Fibroblast of skin of back (primary cell): ENCODE results near the gene DENND11. TPM values are rescaled to one million over a fixed set of nuclear protein-coding genes. Genes with fewer than 3 reads are reported as not detected.

Source experiments
- DNase-seq: peaks from one replicate; pipeline ENCODE4 v3.0.0-alpha.2; 2013
- polyA plus RNA-seq, 2 experiments: library from polyadenylated mRNA; unstranded; fragments of 120-200 nt; gene quantifications; one replicate each; pipeline ENCODE4 v1.2.1, GENCODE V29; 2013; ENCODE audit not compliant: insufficient read length in 2 of 2

Gene DENND11, protein sequence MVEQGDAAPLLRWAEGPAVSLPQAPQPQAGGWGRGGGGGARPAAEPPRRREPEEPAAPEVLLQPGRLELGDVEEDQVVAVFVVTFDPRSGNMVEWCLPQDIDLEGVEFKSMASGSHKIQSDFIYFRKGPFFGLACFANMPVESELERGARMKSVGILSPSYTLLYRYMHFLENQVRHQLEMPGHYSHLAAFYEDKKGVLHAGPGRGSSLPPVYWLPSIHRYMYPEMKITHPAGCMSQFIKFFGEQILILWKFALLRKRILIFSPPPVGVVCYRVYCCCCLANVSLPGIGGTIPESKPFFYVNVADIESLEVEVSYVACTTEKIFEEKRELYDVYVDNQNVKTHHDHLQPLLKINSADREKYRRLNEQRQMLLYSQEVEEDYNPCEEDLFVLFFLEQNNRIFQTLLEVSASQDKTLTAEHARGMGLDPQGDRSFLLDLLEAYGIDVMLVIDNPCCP
- polyA plus RNA-seq (2013, experiment 1 of 2; ENCODE audit: insufficient read length): 4.1 TPM
- polyA plus RNA-seq (2013, experiment 2 of 2; ENCODE audit: insufficient read length): 5.7 TPM

DNA sequence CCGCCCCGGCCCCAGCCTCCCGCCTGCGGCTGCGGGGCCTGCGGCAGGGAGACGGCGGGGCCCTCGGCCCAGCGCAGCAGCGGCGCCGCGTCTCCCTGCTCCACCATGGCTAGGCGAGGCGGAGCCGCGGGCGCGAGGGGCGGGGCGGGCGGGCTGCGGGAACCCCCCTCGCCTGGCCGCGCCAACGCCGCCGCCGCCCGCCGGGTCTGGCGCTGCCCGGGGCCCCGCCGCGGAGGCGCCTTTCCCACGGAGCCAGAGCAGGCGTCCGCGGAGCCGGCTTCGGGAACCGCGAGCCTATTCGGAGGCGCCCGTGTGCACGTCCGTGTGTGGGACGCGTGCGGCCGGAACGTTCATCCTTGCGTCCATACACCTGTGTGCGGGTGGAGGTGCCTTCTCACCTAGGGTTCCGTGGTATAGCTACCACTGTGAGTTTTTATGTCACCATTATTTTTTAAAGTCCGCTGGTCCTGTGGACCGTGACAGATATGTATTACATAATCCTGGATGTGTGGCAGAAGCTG lies at the start of gene DENND11:
Gene DENND11, minus strand, starts transcription at position 120 of the 521 bp plus-strand sequence. Its CDS starts 13 bp downstream, at position 107.
- peak; percentile 54 for DNase-seq

DNA sequence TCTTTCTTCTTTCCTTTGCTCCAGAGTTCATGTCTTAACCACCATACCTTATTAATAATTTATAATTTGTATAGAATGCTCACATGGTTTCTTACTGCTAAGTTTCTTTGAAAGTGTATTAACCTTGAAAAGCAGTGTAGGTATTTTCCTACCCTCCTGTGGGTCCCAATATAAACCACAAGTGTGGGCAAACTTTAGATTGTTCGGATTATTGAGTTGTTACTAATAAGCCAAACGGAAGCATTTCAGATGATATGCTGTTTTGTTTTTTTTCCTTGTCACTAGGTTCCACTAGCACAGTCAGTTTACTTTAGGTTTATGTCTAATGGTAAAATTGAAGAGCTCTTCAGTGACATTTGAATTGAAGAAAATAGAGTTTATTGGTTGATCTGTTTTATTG lies 46.4 kb upstream of the DENND11 start:
- peak; percentile 5 for DNase-seq

DNA sequence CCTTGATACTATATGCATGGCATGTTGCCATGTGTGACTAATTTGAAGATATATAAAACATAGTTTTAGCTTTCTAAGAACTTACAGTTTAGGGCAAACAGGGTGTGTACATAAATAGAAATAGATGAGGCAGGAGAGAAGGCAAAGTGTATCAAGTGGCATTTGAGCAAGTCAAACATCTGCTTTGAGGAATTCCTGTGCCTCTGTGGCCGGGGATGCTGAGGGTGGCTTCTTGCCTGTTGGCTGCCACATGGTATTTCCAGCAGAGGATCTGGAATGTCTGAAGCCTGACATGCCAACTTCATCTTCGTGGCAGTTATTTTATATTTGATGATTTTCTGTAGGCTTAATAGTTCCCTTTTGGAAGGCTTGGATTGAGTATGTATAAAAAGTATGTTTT lies 42.2 kb upstream of the DENND11 start:
- no peak for DNase-seq

DNA sequence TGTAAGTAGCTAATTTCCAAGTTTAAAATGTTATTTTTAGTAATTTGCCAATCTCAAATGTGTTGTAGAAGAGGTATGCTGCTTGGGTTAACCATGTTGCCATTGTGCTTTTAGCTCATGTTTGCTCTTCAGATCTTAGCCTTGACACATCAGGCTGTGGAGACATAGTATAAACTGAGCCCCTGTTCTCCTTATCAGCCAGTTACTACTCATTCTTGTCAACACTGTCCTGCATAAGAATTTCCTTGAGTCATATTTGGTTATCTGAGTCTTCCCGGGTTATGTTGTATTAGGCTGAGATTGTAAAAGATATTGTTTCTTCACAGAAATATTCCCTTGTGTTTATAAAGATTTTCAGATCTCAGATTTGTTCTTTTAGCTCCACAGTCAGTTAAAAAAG lies 40.3 kb upstream of the DENND11 start:
- no peak for DNase-seq

DNA sequence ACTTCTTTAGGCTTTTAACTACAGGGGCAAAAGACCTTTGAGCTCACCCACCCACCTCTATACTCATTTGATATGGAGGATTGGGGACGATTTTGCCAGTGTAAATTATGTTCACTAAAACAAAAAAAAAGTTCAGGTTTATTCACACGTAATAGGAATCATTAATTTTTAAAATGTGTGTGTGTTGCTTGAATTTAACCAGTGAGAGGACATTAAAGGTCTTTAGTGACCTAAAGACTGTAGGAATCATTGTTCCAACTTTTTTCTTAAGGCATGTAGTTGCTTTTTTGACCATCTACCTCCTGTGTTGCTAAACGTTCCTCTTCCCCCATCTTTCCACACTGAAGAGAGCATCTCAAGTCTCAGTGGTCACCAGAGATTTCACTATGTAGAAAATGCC lies 37.3 kb upstream of the DENND11 start:
- DNase-seq: no peak

GRCh38 chr7:141738592-141739013 lies 36.6 kb upstream of the DENND11 start:
- no peak for DNase-seq

DNA sequence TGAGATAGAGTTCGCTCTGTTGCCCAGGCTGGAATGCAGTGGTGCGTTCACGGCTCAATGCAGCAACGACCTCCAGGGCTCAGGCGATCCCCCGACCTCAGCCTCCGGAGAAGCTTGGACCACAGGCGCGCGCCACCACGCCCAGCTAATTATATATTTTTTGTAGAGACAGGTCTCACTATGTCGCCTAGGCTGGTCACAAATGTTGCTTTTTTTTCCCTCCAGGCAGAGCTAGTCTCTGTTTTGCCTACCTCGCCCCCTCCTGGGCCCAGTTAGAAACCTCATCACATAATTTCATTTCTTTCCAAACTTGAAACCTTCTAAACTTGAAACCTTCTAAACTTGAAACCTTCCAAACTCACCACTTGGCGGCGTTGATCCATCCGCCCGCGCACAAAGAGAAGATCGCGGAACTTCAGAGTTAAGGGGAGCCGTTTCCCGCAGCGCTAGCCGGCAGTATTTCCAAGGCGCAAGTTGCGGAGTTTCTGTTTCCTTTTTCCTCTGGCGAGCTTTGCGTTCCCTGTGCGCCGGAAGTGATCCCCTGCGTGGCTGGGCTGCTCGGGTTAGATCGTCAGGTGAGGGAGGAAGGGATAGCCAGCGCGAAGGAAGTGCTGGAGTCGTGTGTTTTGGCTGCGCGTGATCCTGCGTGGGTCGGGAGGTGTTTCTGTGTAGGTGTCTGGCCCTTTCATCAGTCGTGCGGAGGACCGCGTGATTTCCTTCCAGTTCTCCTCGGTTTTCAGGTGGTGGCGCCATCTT lies 36.0 kb upstream of the DENND11 start, which contains the start of gene SSBP1:
Gene SSBP1, plus strand, starts transcription at position 523 of the 756 bp plus-strand sequence. CDS start 809 bp downstream, outside the sequence.
- peak; percentile 96 for DNase-seq

- DNase-seq: no peak
Measured at GRCh38 chr7:141737118-141737835, 35.3 kb upstream of the DENND11 start.

GRCh38 chr7:141731476-141732149 lies 29.6 kb upstream of the DENND11 start:
- no peak for DNase-seq

DNA sequence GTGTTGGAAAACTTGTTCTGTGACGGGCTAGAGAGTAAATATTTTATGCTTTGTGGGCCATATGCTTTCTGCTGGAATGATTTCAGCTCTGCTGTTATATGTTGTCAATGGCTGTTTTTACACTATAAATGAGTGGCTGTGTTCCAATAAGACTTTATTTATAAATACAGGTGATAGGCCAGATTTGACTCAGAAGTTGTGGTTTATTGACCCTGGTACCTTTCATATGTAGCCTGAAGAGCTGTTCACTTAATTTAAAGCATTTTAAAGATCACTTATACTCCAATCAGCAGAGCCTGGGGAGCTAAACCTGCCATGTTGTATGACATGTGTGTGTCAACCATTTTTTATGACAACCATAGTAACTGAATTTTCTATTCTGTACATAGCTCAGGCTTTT lies 27.1 kb upstream of the DENND11 start:
- no peak for DNase-seq

DNA sequence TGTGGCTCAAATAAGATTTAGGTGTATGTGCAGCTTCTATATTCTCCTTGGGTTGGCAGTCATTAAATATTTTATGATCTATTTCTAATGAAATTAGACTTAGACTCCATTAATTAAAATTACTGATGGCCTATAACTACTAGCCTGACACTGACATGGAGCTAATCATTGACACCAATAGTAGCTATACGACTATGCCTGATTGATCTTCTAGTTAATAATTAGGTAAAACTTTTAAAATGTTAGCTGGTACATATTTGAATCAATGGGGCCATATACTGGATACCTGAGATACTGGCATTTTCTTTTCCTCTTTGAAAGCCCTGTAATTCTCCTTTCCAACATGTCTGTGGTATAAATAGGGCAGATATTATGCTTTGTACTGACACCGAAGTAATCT lies 20.6 kb upstream of the DENND11 start:
- no peak for DNase-seq

GRCh38 chr7:141717450-141717849 lies 15.5 kb upstream of the DENND11 start:
- no peak for DNase-seq

DNA sequence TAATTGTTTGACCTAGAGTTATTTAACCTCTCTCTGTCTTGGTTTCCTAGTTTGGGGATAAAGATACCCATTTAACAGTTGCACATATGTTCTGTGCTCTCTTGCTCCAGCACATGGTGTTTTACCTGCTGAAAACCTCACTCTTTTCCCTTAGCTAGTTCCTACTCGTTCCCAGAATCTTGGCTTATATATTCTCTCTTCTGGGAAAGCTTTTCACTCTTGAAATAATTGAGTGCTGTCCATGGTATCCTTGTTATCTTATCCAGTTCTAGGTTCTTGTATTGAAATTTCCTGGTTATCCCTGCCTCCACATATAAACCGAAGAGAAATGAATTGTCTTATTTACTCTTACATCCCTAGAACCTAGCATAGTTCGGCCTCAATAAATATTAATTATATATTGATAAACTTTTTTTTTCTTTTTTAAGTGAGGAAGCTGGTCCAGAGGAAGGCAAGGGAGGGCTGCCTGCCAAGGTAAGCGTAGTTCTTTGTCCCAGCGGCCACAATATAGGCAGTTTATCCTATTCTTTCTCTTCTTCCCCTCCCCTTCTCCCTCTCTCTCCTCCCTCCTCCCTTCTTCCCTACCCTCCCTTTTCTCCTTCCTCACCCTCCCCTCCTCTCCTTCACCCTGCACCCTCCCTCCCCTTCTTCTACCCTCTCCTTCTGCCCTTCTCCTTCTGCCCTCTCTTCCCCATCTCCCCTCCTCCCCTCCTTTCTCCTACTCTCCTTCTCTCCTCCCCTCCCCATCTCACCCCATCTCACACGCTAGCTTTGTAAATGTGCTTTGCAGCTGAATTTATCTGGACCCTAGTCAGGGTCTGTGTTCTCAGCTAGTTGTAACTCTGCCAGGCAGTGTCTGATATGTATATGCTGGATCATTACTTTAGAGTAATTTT lies 14.1 kb upstream of the DENND11 start:
- DNase-seq: no peak

- DNase-seq: no peak
Measured at GRCh38 chr7:141715018-141715417, 13.1 kb upstream of the DENND11 start.

DNA sequence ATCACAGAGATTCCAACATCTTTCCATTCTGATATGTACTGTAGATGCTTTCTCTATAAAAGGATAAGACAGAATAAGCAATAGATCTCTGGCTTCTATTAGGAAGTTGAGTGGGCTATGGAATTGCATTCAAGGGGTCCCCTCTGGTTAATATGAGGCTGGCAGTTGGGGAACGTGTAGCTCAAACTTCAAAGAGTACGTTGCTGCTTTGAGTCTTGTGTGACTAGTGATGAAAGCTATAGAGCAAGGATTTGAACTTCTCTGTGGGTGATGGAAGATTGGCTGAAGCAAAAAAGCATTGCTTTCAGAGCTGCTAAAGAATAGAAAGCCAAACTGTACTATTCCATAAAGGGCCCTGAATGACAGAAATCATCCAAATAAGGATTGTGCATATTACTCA lies 12.6 kb upstream of the DENND11 start:
- DNase-seq: no peak

DNA sequence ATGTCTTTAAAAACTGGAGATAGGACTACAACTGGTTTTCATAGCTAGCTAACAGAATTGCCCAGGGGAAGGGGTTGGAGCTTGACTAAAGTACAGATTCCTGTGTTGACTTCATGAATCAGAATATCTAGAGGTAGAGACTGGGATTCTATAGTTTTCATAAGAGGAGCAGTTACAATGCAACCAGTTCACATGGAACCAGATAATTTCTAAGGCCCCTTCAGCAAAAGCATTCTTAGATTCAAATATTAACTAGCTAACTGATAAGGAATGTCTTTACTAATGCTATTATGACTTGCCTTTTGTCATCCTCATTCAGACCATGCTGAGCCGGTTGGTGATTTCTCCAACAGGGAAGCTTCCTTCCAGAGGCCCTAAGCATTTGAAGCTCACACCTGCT lies 11.9 kb upstream of the DENND11 start:
- no peak for DNase-seq

- no peak for DNase-seq
Measured at GRCh38 chr7:141712603-141713255, 10.8 kb upstream of the DENND11 start.

DNA sequence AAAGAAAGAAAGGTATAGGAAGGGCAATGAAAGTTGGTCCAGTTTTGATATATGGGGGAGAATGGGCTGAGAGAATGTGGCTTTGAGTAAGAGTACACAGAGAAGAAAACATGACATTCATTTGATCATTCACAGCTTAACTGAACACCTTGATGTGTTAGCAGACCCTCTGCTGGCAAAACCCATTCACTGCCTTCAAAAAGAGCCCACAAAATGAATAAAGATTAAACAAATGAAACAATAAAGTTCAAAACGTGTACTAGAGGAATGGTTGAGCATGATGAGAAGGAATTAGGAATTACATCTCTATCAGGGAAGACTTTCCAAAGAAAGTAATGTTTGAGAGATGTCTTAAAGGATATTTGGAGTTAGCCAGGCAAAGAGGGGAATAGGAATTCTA lies 8.3 kb upstream of the DENND11 start:
- DNase-seq: no peak

DNA sequence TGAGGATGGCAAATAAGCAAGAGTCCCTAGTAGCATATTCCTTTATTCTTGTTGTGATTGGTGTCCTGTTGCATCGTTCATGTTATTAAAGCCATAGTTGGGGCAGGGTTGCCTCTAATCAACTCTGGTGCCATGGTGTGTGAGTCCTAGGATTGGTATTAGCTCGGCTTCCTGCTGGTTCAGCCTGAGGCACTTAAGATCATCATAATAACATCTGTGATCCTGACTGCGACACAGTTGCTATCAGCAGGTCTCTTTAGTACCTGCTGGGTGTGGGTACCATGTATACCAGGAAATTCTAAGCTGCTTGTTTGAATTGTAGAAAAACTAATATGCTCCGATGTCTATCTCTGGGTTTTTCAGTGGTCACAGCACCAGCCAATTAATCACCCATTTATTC lies 7.8 kb upstream of the DENND11 start:
- no peak for DNase-seq

GRCh38 chr7:141709318-141709717 lies 7.4 kb upstream of the DENND11 start:
- no peak for DNase-seq
